GM18508 (cell line): ENCODE results near the gene LPCAT1.
"Not testable (repeated sequence)": the region's sequence is repeated elsewhere in the genome, so short reads cannot be mapped to it uniquely, and the experiment has no call there.

Experiments used
- ATAC-seq: cut with Tn5 transposase; IDR thresholded peaks from one replicate; pipeline ENCODE4 v1.9.1; 2021; ENCODE audit warnings: moderate number of reproducible peaks; ENCODE audit not compliant: insufficient read depth, unreplicated experiment

LPCAT1 gene

GRCh38 chr5:1437876-1438559, 85.7 kb downstream of the LPCAT1 start:
- no peak for ATAC-seq

DNA sequence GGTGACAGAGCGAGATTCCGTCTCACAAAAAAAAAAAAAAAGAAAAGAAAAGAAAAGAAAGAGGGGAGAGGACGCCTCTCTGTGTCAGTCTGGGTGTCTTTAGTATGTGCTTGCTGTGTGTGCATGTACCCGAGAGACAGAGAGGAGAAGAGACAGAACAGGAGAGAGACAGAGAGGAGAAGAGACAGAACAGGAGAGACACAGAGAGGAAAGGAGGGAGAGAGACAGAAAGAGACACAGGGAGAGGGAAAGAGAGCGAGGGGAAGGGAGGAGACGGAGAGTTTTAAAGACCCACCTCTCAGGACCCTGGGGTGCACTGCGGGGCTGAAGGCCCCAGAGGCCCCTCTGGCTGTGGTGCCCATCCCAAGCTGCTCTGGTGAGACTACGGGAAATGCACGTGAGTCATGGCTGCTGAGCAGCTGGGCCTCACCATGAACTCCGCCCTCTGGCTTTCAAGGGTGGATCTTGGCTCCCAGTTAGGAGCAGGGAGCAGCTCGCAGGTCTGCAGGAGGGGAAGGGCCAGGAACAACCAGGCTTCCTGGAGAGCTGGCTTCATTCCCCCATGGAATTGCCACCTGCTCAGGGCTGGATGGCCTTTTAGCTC, 86.4 kb downstream of the LPCAT1 start:
- ATAC-seq, result no peak

DNA sequence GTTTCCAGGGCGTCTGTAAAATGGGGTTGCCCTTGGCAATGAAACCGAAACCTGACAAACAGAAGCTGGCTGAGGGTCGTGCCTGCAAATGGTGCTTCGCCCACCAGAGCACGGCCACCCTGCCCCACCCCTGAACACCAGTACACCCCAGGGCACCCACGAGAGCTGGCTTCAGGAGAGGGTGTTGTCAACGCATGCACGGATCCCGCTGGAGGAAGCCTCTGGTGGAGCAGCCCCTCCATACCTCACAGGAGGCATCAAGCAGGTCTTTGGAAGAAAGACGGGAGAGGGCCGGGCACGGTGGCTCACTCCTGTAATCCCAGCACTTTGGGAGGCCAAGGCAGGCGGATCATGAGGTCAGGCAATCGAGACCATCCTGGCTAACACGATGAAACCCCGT, 87.1 kb downstream of the LPCAT1 start:
- no peak for ATAC-seq

DNA sequence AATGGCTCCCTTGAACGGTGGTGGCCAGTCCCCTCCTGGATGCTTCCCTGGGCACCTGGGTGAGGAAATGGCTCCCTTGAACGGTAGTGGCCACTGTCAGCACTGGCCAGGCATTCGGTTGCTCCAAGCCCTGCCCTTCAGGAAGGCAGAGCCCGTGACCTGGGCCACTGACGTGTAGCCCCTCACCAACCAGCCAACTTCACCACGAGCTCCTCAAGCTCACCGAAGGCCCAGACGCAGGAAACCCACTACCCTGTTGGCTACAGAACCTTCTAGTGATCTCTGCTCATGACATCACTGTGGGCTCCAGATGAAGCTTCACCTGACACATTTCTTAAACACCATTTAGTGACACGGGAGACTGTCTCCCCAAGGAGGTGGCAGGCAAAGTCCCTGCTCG, 87.7 kb downstream of the LPCAT1 start:
- no peak for ATAC-seq

DNA sequence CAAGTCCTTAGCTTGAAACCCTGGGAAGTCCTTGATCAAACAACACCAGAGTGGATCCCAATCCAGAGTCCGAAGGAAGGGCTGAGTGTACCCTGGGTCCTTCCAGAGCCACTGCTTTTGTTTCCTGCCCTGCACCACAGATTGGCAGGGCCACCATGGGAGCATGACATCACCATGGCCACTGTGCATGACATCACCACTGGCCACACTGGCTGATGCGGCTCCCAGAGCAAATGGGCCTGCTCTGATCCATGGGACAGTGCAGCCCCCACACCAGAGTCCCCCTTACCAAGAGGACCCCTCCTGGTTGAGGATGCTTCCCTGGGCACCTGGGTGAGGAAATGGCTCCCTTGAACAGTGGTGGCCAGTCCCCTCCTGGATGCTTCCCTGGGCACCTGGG, 88.4 kb downstream of the LPCAT1 start:
- ATAC-seq, result no peak

DNA sequence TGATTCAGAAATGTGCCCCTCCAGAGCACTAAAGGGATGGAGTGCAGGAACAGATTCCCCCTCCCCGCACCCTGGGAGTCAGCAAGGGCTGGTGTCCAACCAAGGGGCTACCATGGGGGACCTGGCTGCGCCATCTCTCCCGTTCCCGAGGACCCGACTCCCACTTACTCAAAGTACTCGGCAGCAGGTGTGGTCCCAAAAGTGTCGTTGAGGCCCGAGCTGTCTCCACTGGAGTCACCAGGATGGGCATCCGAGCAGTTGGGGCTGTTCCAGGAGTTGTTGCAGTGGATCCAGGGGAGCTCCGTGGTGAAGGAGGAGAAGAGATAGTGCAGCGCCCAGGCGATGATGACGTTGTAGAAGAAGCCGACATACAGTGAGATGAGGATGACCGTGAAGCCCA, 91.5 kb downstream of the LPCAT1 start:
- no peak for ATAC-seq

- no peak for ATAC-seq
Observed at GRCh38 chr5:1431896-1432295, 91.9 kb downstream of the LPCAT1 start.

DNA sequence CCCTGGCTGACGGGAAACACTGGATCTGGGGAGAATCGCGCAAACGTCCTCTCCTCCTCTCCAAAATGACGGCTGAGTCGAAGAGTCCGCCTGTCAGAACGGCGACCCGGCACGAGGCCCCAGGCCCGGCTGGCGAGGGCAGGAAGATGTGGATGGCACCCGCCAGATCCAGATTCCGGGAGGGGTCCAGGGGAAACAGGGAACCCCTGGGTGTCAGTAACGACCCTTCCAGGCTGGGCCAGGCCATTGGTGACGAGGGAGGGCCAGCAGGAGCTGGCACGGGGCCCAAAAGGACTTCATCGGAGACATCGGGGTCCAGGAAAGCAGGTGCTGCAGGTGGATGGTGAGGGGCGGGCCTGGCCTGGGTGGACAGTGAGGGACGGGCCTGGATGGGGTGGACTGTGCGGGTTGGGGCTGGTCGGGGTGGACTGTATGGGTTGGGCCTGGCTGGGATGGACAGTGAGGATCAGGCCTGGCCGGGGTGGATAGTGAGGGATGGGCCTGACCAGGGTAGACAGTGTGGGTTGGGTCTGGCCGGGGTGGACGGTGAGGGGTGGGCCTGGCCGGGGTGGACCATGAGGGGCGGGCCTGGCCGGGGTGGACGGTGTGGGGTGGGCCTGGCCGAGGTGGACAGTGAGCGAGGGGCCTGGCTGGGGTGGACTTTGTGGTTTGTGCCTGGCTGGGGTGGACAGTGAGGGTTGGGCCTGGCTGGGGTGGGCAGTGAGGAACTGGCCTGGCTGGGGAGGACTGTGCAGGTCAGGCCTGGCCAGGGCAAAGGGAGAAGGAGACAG, 92.5 kb downstream of the LPCAT1 start:
- no peak for ATAC-seq

GRCh38 chr5:1430121-1430795, 93.5 kb downstream of the LPCAT1 start:
- ATAC-seq, result no peak

GRCh38 chr5:1429496-1429895, 94.3 kb downstream of the LPCAT1 start:
- no peak for ATAC-seq

DNA sequence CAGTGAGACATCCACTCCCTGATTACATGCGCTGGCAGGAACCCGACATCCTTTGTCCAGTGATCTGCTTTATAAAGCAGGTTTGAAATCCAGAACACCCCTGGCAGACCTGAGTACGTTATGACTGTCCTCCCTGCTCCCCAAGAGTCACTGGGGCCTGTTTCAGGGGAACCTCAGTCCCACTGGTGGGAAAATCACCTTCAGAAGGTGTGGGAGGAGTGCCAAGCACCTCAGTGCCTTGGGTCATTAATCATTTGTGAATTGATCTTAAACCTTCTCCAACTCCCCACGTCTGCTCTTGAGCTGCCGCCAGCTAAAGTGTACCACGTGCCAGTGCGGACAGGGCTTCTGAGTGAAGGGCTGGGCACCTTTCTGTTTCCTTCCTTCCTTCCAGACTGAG, 94.7 kb downstream of the LPCAT1 start:
- no peak for ATAC-seq

- no peak for ATAC-seq
Observed at GRCh38 chr5:1428107-1428506, 95.7 kb downstream of the LPCAT1 start.

- ATAC-seq, result no peak
Observed at GRCh38 chr5:1424716-1425115, 99.0 kb downstream of the LPCAT1 start.

DNA sequence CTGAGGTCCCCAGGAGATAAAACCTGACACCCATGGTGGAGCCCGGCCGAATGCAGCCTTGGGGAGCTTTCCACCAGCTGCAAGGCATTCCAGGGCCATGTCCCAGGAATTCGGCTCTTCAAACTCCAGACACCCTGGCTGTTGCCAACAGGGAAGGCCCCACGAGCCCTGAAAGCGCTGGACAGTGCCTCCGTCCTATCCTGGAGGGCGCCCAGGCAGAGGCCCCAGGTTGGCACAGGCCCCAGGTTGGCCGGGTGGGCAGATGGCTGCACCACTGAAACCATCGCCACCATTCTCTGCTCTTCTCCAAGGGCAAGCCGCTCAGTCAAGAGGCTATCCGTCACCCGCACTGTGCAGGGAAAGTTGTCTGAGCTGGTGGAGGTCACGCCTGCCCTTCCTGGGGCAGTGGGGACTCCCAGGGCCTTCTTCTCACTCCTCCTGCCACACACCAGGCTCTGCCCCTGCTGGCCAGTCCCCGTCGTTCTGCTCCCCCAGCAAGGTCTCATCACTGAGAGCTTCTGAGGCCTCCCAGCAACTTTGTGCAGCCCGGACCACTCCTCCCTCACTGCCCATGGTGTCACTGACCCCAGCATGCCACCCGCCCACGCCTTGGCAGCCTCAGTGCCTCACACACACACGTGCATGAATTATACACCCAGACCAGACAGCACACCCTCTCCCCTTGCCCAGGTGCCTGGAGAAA, 99.7 kb downstream of the LPCAT1 start:
- ATAC-seq, result no peak

DNA sequence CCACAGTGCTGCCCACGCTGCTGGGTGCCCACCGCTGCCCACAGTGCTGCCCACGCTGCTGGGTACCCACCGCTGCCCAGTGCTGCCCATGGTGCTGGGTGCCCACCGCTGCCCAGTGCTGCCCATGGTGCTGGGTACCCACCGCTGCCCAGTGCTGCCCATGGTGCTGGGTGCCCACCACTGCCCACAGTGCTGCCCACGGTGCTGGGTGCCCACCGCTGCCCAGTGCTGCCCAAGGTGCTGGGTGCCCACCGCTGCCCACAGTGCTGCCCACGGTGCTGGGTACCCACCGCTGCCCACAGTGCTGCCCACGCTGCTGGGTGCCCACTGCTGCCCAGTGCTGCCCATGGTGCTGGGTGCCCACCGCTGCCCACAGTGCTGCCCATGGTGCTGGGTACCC, 101.2 kb downstream of the LPCAT1 start:
- not testable (repeated sequence) for ATAC-seq

DNA sequence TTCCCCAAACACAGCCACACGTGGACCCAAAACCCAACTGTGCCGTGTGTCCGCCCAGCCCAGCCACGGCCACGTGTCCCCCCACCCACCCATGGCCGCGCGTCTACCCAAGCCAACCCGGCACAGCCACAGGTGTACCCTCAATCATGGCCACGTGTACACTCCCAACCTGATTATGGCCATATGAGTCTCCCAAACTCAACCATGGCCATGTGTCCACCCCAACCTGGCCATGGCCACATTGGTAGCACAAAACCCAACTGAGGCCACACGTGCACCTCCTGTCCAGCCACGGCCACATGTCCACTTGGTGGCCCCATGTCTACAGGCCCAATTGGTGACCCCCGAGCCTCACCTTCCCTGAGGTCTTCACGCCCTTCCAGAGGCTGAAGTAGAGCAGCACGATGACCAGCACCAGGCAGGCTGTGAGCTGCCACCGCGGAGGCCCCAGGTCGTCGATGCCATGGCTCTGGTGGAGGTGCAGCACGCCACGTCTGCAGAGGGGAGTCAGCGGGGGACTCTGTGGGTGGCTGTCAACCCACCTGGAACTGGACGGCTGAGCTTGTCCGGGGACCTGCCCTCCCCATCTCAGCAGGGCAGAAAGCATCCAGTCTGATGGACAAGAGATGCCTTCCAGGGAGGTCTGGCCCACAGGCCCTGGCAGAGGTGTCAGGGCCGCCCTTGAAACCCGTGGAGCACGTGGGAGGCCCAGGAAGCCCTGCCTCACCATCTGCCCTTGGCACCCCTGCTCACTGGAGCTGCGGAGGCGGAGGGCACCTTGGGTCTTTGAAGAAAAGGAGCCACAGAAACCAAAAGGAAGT, 102.0 kb downstream of the LPCAT1 start:
- no peak for ATAC-seq

GRCh38 chr5:1420211-1421195, 103.3 kb downstream of the LPCAT1 start:
- no peak for ATAC-seq

DNA sequence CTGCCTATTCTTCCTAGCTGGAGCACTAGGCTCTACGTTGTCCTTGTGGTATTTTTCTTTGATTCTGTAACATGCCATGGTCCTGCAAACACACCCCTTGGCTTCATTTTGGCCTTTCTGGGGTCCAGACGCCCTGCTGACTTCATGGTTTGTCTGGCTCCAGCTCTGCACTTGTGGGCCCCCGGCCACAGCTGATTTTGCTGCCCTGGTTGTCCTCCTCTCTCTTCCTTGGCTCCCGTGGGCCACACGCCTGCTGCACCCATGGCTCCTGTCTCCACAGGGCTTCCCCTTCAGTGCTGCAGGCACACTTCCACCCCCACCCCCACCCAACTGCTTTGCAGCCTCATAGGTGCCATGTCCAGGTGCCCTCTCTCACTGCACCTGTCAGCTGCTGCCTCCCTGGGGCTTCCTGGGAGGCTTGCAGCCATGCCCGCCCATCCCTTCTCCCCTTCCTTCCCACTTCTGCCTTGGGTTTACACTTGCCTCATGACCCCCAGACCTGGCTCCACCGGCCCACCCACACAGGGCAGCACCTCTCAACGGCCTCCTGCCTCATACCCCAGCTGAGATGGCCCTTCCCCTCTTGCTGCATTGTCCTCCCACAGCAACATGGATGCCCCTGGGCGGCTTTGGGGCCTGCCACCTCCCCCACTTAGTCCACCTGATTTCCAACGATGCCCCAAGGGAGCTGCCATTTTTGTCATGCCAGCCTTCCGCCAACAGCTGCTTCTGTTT, 104.1 kb downstream of the LPCAT1 start:
- ATAC-seq, result no peak
